Trophoblast cell (in vitro differentiated cells and primary cell): ENCODE results near the gene PRKAA2.

Experiments
- DNase-seq, 2 donors: peaks; one replicate each; pipeline ENCODE4 v3.0.0-alpha.2; 2016
- H2AFZ ChIP-seq: 2 replicates; pipeline ENCODE4 v1.6.1; 2013; ENCODE audit warnings: low read length, moderate library complexity, mild to moderate bottlenecking; ENCODE audit not compliant: insufficient read depth, poor library complexity
- H2AK5ac ChIP-seq: 2 replicates; pipeline ENCODE4 v1.6.1; 2013; ENCODE audit warnings: mild to moderate bottlenecking, low read length
- H2BK120ac ChIP-seq: 2 replicates; pipeline ENCODE4 v1.6.1; 2013; ENCODE audit warnings: low read length, mild to moderate bottlenecking, moderate library complexity; ENCODE audit not compliant: insufficient read depth, poor library complexity
- H2BK12ac ChIP-seq: 2 replicates; pipeline ENCODE4 v1.6.1; 2013; ENCODE audit warnings: mild to moderate bottlenecking, low read length, moderate library complexity
- H2BK5ac ChIP-seq: 2 replicates; pipeline ENCODE4 v1.6.1; 2013; ENCODE audit warnings: low read length, low read depth, moderate library complexity, mild to moderate bottlenecking; ENCODE audit not compliant: poor library complexity
- H3K14ac ChIP-seq: 2 replicates; pipeline ENCODE4 v1.6.1; 2013; ENCODE audit warnings: mild to moderate bottlenecking, low read length
- H3K18ac ChIP-seq: 2 replicates; pipeline ENCODE4 v1.6.1; 2013; ENCODE audit warnings: mild to moderate bottlenecking, low read length
- H3K23ac ChIP-seq: 2 replicates; pipeline ENCODE4 v1.6.1; 2013; ENCODE audit warnings: low read length
- H3K27ac ChIP-seq: 2 replicates; pipeline ENCODE4 v1.5.1; 2013; ENCODE audit warnings: low read depth, mild to moderate bottlenecking, inconsistent platforms, low read length, moderate library complexity
- H3K27me3 ChIP-seq: 2 replicates; pipeline ENCODE4 v1.6.1; 2013; ENCODE audit warnings: inconsistent platforms, mild to moderate bottlenecking, low read length, moderate library complexity; ENCODE audit not compliant: insufficient read depth
- H3K36me3 ChIP-seq, 2 experiments: 1 replicate in 1 of 2; 2 replicates in 1 of 2; pipeline ENCODE4 v1.6.1; 2013; ENCODE audit warnings: low read length in 2 of 2, mild to moderate bottlenecking in 2 of 2, moderate library complexity in 1 of 2; ENCODE audit not compliant: insufficient read depth in 2 of 2, control insufficient read depth in 1 of 2
- H3K4ac ChIP-seq: 2 replicates; pipeline ENCODE4 v1.6.1; 2013; ENCODE audit warnings: low read depth, mild to moderate bottlenecking, low read length, moderate library complexity
- H3K4me1 ChIP-seq, 2 experiments: 1 replicate in 1 of 2; 2 replicates in 1 of 2; pipeline ENCODE4 v1.6.1; 2013; ENCODE audit warnings: low read length in 2 of 2, mild to moderate bottlenecking in 2 of 2, moderate library complexity in 1 of 2; ENCODE audit not compliant: insufficient read depth in 2 of 2, control insufficient read depth in 1 of 2
- H3K4me2 ChIP-seq: 2 replicates; pipeline ENCODE4 v1.6.1; 2013; ENCODE audit warnings: inconsistent platforms, mild to moderate bottlenecking, low read length, moderate library complexity
- H3K4me3 ChIP-seq: 2 replicates; pipeline ENCODE4 v1.5.1; 2013; ENCODE audit warnings: mild to moderate bottlenecking, low read depth, low read length, inconsistent platforms
- H3K79me1 ChIP-seq: one replicate; pipeline ENCODE4 v1.6.1; 2013; ENCODE audit warnings: low read length
- H3K79me2 ChIP-seq: 2 replicates; pipeline ENCODE4 v1.6.1; 2013; ENCODE audit warnings: low read length, mild to moderate bottlenecking; ENCODE audit not compliant: control insufficient read depth, insufficient read depth, poor library complexity
- H3K9ac ChIP-seq: 2 replicates; pipeline ENCODE4 v1.6.1; 2013; ENCODE audit warnings: mild to moderate bottlenecking, low read length
- H3K9me3 ChIP-seq: 2 replicates; pipeline ENCODE4 v1.6.1; 2013; ENCODE audit warnings: low read depth, mild to moderate bottlenecking, control low read depth, inconsistent platforms, low read length; ENCODE audit not compliant: insufficient read depth
- H4K12ac ChIP-seq: 2 replicates; pipeline ENCODE4 v1.6.1; 2013; ENCODE audit warnings: low read depth, mild to moderate bottlenecking, low read length, moderate library complexity
- H4K8ac ChIP-seq: 2 replicates; pipeline ENCODE4 v1.6.1; 2013; ENCODE audit warnings: low read depth, mild to moderate bottlenecking, low read length, moderate library complexity
- H4K91ac ChIP-seq: one replicate; pipeline ENCODE4 v1.6.1; 2013; ENCODE audit warnings: low read depth, mild to moderate bottlenecking, low read length, moderate library complexity
- WGBS: extraction: QIAGEN DNeasy Blood & Tissue Kit; methylation state at CpG from one replicate; pipeline ENCODE4 v1.1.7; 2013; ENCODE audit warnings: missing lambda C conversion rate; ENCODE audit not compliant: insufficient read length, insufficient coverage; ENCODE audit errors: extremely low coverage; 5-methylcytosine and 5-hydroxymethylcytosine counted together

Gene PRKAA2

DNA sequence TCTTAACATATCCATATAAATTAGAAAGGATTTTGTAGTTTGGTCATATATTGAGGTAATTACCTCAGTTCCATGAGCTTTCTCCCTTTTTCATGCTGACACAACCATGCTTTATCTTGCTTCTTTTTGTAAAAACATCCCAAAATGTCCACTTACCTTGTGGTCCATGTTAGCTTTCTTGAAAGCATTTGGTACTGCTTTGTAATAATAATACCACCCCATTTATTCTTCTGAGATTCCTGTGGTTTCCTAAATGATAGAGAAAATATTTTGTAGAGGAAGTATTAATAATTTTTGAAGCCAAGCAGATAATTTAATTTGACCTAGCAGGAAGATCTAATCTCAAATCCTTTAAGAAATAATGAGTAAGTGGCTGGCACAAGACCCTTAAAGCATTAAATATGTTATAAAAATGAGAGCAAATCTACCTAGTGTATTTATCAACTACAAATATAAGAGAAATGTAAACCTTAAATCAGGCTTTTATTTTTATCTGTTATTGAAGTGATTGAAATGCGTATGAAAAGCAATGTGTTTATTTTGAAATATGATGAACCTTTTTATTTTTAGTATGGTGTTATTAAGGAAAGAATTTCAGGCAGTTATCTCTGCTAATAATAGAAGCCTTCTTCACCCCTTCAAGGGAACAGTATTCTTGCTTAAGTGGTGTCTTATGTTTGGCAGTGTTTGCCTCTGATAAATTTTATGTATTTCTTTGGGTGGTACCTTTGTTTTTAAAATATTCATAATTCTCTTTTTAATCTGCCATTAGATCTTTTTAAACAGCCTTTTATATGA lies 9.2 kb downstream of the PRKAA2 start:
- Histone ChIP-seq H3K79me2 (no peaks in the 10 kb centered on the region), H2BK120ac (no peak overlapping the region), H3K4me1 (no peaks in the 10 kb centered on the region), H3K36me3 (no peaks in the 10 kb centered on the region), H4K91ac (no peak overlapping the region), H3K79me1 (no peaks in the 10 kb centered on the region), H2AFZ (no peak overlapping the region), H4K12ac (no peak overlapping the region), H3K4ac (no peak overlapping the region), H3K27me3 (no peaks in the 10 kb centered on the region), H3K9me3 (no peaks in the 10 kb centered on the region), H3K4me3 (no peak overlapping the region), H3K9ac (no peak overlapping the region), H4K8ac (no peak overlapping the region), H3K4me2 (no peak overlapping the region), H2AK5ac (no peak overlapping the region), H3K23ac (no peak overlapping the region), H3K18ac (no peak overlapping the region), H2BK12ac (no peak overlapping the region), H2BK5ac (no peak overlapping the region), H3K27ac (no peak overlapping the region), H3K14ac (no peak overlapping the region)
- WGBS: 100% methylated on average over 1 of the region's 1 CpG
- no peak for DNase-seq

DNA sequence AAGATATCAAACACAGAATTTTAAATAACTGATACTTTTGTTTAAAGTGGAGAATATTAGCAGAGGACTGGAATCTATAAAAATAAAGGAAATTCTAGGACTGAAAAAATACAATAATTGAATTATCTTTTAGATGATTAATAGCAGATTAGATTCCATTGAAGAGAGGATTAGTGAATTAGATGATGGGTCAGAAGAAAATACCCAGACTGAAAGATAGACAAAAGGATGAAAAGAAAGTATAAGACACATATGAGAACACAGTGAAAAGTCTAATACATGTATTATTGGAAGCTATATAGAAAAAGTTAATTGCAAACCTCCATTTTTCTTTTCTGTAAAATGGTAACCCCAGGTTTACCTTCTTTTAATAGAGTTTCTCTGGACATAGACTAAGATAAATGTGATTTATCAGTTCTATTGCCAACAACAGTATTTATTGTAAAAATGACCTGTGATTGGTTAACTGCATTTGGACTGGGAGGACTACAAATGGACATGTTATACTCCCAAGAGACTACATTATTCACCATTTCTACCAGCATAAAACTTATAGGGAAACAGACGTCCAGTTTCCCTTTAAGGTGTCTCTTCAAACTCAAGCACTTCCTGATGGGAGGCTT lies 11.0 kb downstream of the PRKAA2 start:
- H3K18ac ChIP-seq: no peak overlapping the region

DNA sequence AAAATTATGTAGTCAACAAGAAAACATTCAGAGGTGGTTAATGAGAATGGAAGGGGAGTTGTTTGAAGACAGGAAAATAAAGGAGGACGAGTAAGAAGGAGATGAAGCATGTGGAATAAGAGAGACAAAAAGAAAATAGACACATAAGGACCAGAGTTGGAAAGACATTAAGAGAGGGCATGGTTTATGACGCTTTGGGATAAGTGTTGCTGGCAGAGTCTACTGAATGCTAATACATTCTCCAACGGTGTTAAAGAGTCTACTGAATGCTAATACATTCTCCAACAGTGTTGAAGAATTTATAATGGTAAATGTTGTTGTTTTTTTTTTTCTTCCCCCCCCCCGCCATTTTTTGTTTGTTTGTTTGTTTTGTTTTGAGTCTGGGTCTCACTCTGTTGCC lies 13.1 kb downstream of the PRKAA2 start:
- Histone ChIP-seq H3K79me1 (no peaks in the 10 kb centered on the region), H2BK12ac (no peak overlapping the region), H3K4me3 (no peak overlapping the region), H4K8ac (no peak overlapping the region), H3K4me1 (no peaks in the 10 kb centered on the region), H4K12ac (no peak overlapping the region), H3K9me3 (no peaks in the 10 kb centered on the region), H3K4me2 (no peak overlapping the region), H3K27me3 (no peaks in the 10 kb centered on the region), H2AK5ac (no peak overlapping the region), H3K79me2 (no peaks in the 10 kb centered on the region), H3K23ac (no peak overlapping the region), H3K9ac (no peak overlapping the region), H2BK120ac (no peak overlapping the region), H3K27ac (no peak overlapping the region), H2AFZ (no peak overlapping the region), H3K4ac (no peak overlapping the region), H2BK5ac (no peak overlapping the region), H3K18ac (no peak overlapping the region), H3K36me3 (no peaks in the 10 kb centered on the region), H3K14ac (no peak overlapping the region), H4K91ac (no peak overlapping the region)
- WGBS: no CpG with 5 or more reads among the region's 4 CpGs
- no peak for DNase-seq

More for the DNA sequence above, 11.0 kb downstream of the PRKAA2 start:
- Histone ChIP-seq H3K79me1 (no peaks in the 10 kb centered on the region), H3K36me3 (no peaks in the 10 kb centered on the region), H2BK5ac (no peak overlapping the region), H3K4me1 (no peaks in the 10 kb centered on the region), H3K27me3 (no peaks in the 10 kb centered on the region), H3K9me3 (no peaks in the 10 kb centered on the region), H3K4me3 (no peak overlapping the region), H3K4ac (no peak overlapping the region), H4K91ac (no peak overlapping the region), H3K79me2 (no peaks in the 10 kb centered on the region), H3K27ac (no peak overlapping the region), H2BK120ac (no peak overlapping the region), H3K9ac (no peak overlapping the region), H4K12ac (no peak overlapping the region), H2AFZ (no peak overlapping the region), H3K14ac (no peak overlapping the region), H3K4me2 (no peak overlapping the region), H2AK5ac (no peak overlapping the region), H2BK12ac (no peak overlapping the region), H4K8ac (no peak overlapping the region), H3K23ac (no peak overlapping the region)
- no CpG with 5 or more reads among the region's 1 CpG for whole genome bisulfite sequencing
- DNase-seq: no peak

DNA sequence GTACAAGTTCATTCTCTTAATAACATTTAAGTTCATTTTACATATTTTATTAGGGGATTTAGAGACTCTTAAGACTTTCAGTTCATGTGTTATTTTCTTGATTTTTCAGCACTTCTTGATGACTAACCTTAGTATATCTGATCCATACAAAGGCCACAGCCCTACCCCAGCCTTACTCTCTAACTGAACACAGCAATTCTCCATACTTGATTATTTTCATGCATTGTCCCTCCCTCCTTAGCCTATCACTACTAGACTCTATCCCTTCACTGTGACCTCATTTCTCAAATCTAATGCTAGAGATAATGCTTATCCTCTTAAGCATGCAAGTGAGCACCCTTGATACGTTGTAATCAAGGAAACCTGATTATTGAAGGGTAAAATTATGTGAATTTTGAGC lies 15.2 kb downstream of the PRKAA2 start:
- Histone ChIP-seq H3K14ac (no peak overlapping the region), H3K4ac (no peak overlapping the region), H3K36me3 (no peaks in the 10 kb centered on the region), H4K12ac (no peak overlapping the region), H3K9ac (no peak overlapping the region), H3K4me2 (no peak overlapping the region), H2BK12ac (no peak overlapping the region), H3K18ac (no peak overlapping the region), H3K4me1 (no peaks in the 10 kb centered on the region), H3K79me1 (no peaks in the 10 kb centered on the region), H3K27me3 (no peaks in the 10 kb centered on the region), H4K91ac (no peak overlapping the region), H3K4me3 (no peak overlapping the region), H3K9me3 (no peaks in the 10 kb centered on the region), H2BK5ac (no peak overlapping the region), H3K23ac (no peak overlapping the region), H4K8ac (no peak overlapping the region), H2AK5ac (no peak overlapping the region), H3K27ac (no peak overlapping the region), H3K79me2 (no peaks in the 10 kb centered on the region), H2BK120ac (no peak overlapping the region), H2AFZ (no peak overlapping the region)
- WGBS: no CpG with 5 or more reads among the region's 1 CpG
- DNase-seq: no peak
